ENCODE data around the gene TMEM141. TPM values are rescaled to one million over a fixed set of nuclear protein-coding genes. Genes with fewer than 3 reads are reported as not detected.

The TMEM141 gene
- total and polyA plus RNA-seq, 2 experiments from 2014 or later: 51.7 to 59.4 TPM

GRCh38 chr9:136827794-136828473 lies 36.8 kb downstream of the TMEM141 start:
- H2AFZ ChIP-seq: no peak overlapping the region
- DNase-seq: no peak
- H3K36me3 ChIP-seq (ENCODE audit: low read depth): no peaks in the 10 kb centered on the region
- H3K4me3 ChIP-seq: no peak overlapping the region
- in situ Hi-C loops (cut with MboI): no loop called here
- no peaks in the 10 kb centered on the region for H4K20me1 ChIP-seq (ENCODE audit: insufficient read depth)
- no peaks in the 10 kb centered on the region for H3F3A ChIP-seq (ENCODE audit: insufficient read depth)
- no peaks in the 10 kb centered on the region for H3K4me1 ChIP-seq (ENCODE audit: insufficient read depth)
- no peak overlapping the region for H3K4me2 ChIP-seq (ENCODE audit: unreplicated experiment)
- no peak for TF ChIP-seq EZH2 (IDR thresholded peaks at IDR 0.05; ENCODE audit: insufficient read depth, poor library complexity, severe bottlenecking)
- TF ChIP-seq EZH2phosphoT487 (IDR thresholded peaks at IDR 0.05; ENCODE audit: insufficient read depth, low read depth): no peak
- H3K27ac ChIP-seq: no peak overlapping the region
- H3K27me3 ChIP-seq (replicated peaks; ENCODE audit: insufficient read depth): no peaks in the 10 kb centered on the region
- no peaks in the 10 kb centered on the region for H3K9me2 ChIP-seq (ENCODE audit: insufficient read depth)
- no peaks in the 10 kb centered on the region for H3K79me2 ChIP-seq (ENCODE audit: insufficient read depth)
- WGBS, 2 experiments (ENCODE audit: low coverage in 1 of 2, low lambda C conversion rate in 2 of 2, missing lambda C conversion rate in 2 of 2): 95 to 97% methylated on average over 12 to 14 of the region's 14 CpGs
- H3K9ac ChIP-seq: no peak overlapping the region
- H3K9me3 ChIP-seq (ENCODE audit: low read depth): no peaks in the 10 kb centered on the region

GRCh38 chr9:136828474-136829140 lies 37.5 kb downstream of the TMEM141 start:
- H4K20me1 ChIP-seq (ENCODE audit: insufficient read depth): no peaks in the 10 kb centered on the region
- no peaks in the 10 kb centered on the region for H3K36me3 ChIP-seq (ENCODE audit: low read depth)
- in situ Hi-C loops (cut with MboI): no loop called here
- DNase-seq: no peak
- H2AFZ ChIP-seq: no peak overlapping the region
- H3K9me3 ChIP-seq (ENCODE audit: low read depth): no peaks in the 10 kb centered on the region
- H3K4me3 ChIP-seq: no peak overlapping the region
- H3K4me1 ChIP-seq (ENCODE audit: insufficient read depth): no peaks in the 10 kb centered on the region
- no peak overlapping the region for H3K4me2 ChIP-seq (ENCODE audit: unreplicated experiment)
- no peaks in the 10 kb centered on the region for H3K79me2 ChIP-seq (ENCODE audit: insufficient read depth)
- H3K9me2 ChIP-seq (ENCODE audit: insufficient read depth): no peaks in the 10 kb centered on the region
- TF ChIP-seq EZH2phosphoT487 (IDR thresholded peaks at IDR 0.05; ENCODE audit: insufficient read depth, low read depth): no peak
- H3K9ac ChIP-seq: no peak overlapping the region
- WGBS, 2 experiments (ENCODE audit: low coverage in 1 of 2, low lambda C conversion rate in 2 of 2, missing lambda C conversion rate in 2 of 2): 92 to 94% methylated on average over 31 of the region's 31 CpGs
- H3K27me3 ChIP-seq (replicated peaks; ENCODE audit: insufficient read depth): no peaks in the 10 kb centered on the region
- no peak overlapping the region for H3K27ac ChIP-seq
- no peaks in the 10 kb centered on the region for H3F3A ChIP-seq (ENCODE audit: insufficient read depth)

- Histone ChIP-seq H4K20me1 (ENCODE audit: insufficient read depth) (no peaks in the 10 kb centered on the region), H3K4me1 (ENCODE audit: insufficient read depth) (no peaks in the 10 kb centered on the region), H3K9me3 (ENCODE audit: low read depth) (no peaks in the 10 kb centered on the region), H3K27ac (no peak overlapping the region), H3K27me3 (replicated peaks; ENCODE audit: insufficient read depth) (no peaks in the 10 kb centered on the region), H3K36me3 (ENCODE audit: low read depth) (no peaks in the 10 kb centered on the region), H2AFZ (no peak overlapping the region), H3K4me3 (no peak overlapping the region), H3K79me2 (ENCODE audit: insufficient read depth) (no peaks in the 10 kb centered on the region), H3F3A (ENCODE audit: insufficient read depth) (no peaks in the 10 kb centered on the region), H3K4me2 (ENCODE audit: unreplicated experiment) (no peak overlapping the region), H3K9me2 (ENCODE audit: insufficient read depth) (no peaks in the 10 kb centered on the region), H3K9ac (no peak overlapping the region)
- 89 to 91% methylated on average over 14 of the region's 14 CpGs for WGBS, 2 experiments (ENCODE audit: low coverage in 1 of 2, low lambda C conversion rate in 2 of 2, missing lambda C conversion rate in 2 of 2)
- TF ChIP-seq EZH2phosphoT487 (IDR thresholded peaks at IDR 0.05; ENCODE audit: insufficient read depth, low read depth): no peak
- no peak for TF ChIP-seq EZH2 (IDR thresholded peaks at IDR 0.05; ENCODE audit: insufficient read depth, poor library complexity, severe bottlenecking)
- in situ Hi-C loops (cut with MboI): no loop called here
- no peak for DNase-seq
These were observed 38.3 kb downstream of the TMEM141 start for GRCh38 chr9:136829412-136829811.

GRCh38 chr9:136829981-136830885 lies 39.1 kb downstream of the TMEM141 start:
- Histone ChIP-seq H3K36me3 (ENCODE audit: low read depth) (no peaks in the 10 kb centered on the region), H3K4me1 (ENCODE audit: insufficient read depth) (no peaks in the 10 kb centered on the region), H4K20me1 (ENCODE audit: insufficient read depth) (no peaks in the 10 kb centered on the region), H3K9me3 (ENCODE audit: low read depth) (no peaks in the 10 kb centered on the region), H3F3A (ENCODE audit: insufficient read depth) (no peaks in the 10 kb centered on the region), H3K4me3 (no peak overlapping the region), H3K27ac (no peak overlapping the region), H3K9me2 (ENCODE audit: insufficient read depth) (no peaks in the 10 kb centered on the region), H2AFZ (no peak overlapping the region), H3K4me2 (ENCODE audit: unreplicated experiment) (no peak overlapping the region), H3K79me2 (ENCODE audit: insufficient read depth) (no peaks in the 10 kb centered on the region), H3K27me3 (replicated peaks; ENCODE audit: insufficient read depth) (no peaks in the 10 kb centered on the region), H3K9ac (no peak overlapping the region)
- TF ChIP-seq EZH2 (IDR thresholded peaks at IDR 0.05; ENCODE audit: insufficient read depth, poor library complexity, severe bottlenecking) (no peak), EZH2phosphoT487 (IDR thresholded peaks at IDR 0.05; ENCODE audit: insufficient read depth, low read depth) (no peak)
- 91 to 95% methylated on average over 41 of the region's 41 CpGs for WGBS, 2 experiments (ENCODE audit: low coverage in 1 of 2, low lambda C conversion rate in 2 of 2, missing lambda C conversion rate in 2 of 2)
- in situ Hi-C loops (cut with MboI): no loop called here
- no peak for DNase-seq

Data from GM23248 (cell line).